22Rv1 (cell line): ENCODE results near the gene PRSS2.

ENCODE experiments used
- ZFX ChIP-seq: fragments of 450-650 bp; IDR thresholded peaks from 2 replicates; pipeline ENCODE4 v1.6.1; 2017; ENCODE audit warnings: antibody characterized with exemption, borderline replicate concordance
- TF ChIP-seq, protein P1 (sequence below): fragments of 450-650 bp; IDR thresholded peaks from 2 replicates; pipeline ENCODE4 v1.5.1; 2017; ENCODE audit warnings: mild to moderate bottlenecking

DNA sequence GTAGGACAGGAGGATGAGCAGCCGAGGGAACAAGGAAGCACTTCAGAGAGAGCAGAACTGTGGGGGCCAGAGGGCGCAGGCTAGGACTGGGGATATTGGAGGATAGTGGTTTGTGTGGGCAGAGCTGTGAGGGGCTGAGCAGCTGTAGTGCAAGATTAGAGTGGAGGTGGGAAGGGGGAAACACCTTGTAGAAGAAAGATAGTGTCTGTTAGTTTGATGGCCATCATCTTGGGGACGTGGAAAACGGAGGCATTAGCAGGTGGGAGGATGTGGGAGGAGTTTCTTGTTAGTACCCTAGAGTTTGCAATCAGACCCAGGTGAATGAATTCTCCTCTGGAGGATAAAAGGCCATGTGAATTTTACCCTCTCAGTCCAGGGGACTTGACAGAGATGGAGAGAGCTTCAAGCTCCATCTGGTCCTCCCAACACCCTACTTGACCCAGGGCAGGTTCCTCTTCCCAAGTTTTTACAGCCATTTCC is 34.0 kb downstream of the PRSS2 start:
- TF ChIP-seq, protein P1, sequence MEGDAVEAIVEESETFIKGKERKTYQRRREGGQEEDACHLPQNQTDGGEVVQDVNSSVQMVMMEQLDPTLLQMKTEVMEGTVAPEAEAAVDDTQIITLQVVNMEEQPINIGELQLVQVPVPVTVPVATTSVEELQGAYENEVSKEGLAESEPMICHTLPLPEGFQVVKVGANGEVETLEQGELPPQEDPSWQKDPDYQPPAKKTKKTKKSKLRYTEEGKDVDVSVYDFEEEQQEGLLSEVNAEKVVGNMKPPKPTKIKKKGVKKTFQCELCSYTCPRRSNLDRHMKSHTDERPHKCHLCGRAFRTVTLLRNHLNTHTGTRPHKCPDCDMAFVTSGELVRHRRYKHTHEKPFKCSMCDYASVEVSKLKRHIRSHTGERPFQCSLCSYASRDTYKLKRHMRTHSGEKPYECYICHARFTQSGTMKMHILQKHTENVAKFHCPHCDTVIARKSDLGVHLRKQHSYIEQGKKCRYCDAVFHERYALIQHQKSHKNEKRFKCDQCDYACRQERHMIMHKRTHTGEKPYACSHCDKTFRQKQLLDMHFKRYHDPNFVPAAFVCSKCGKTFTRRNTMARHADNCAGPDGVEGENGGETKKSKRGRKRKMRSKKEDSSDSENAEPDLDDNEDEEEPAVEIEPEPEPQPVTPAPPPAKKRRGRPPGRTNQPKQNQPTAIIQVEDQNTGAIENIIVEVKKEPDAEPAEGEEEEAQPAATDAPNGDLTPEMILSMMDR = no peak
- no peak for TF ChIP-seq ZFX
